GM18499 (cell line): ENCODE data around the gene SLC8A1.

ENCODE experiments used
- ATAC-seq: cut with Tn5 transposase; IDR thresholded peaks from one replicate; pipeline ENCODE4 v1.9.1; 2021; ENCODE audit warnings: moderate number of reproducible peaks; ENCODE audit not compliant: insufficient read depth, unreplicated experiment

SLC8A1 gene

DNA sequence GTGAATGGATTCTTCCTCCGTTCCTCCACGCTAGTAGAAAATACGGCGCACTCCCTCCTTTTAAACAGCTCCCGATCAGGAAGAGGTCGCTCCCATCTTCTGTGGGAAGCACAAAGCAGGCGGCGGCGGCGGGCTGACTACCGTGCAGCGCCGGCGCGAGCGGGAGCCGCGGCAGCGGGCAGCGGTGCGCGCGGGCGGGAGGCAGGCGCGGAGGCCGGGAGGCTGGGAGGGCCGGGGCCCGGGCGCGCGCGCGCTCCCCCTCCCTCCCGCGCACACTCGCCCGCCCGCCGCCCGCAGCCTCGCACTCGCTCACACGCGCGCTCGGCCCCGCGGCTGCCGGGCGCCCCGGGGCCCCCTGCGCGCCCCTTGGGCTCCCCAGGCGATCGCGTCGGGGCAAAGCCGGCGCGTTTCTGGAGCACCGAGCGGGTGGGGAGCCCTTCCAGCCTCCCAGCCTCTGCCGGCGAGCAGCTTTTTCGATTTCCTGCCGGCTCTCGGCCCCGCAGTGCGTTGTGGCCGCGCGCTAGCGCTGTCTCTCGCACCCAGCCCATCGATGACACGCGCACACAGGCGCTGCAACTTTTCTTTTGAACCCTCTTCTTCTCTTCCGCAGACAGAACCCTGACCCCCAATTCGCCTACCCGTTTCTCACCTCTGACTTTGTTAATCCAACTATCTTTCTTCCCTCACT, at the start of gene SLC8A1:
TSS of gene SLC8A1 (minus strand) at position 173 of the 688 bp plus-strand sequence.
- no peak for ATAC-seq

DNA sequence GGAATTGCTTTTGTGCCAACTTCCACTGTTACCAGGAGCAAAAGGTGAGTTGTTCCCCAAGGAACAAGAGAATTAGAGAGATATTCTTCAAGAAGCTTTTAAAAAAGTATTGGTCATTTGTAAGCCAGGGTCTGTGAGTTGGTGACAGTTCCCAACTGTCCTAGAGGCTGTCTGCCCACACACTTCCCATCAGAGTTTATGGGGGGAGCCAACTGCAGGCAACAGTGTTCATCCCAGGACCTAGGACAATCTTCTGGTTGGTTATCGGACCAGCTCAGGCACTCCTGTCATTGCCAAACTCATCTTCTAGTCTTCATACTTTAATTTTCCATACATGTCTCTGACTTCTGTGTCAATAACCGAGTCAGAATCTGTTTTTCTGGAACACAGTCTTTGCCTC, 47.5 kb upstream of the SLC8A1 start:
- ATAC-seq, result no peak

DNA sequence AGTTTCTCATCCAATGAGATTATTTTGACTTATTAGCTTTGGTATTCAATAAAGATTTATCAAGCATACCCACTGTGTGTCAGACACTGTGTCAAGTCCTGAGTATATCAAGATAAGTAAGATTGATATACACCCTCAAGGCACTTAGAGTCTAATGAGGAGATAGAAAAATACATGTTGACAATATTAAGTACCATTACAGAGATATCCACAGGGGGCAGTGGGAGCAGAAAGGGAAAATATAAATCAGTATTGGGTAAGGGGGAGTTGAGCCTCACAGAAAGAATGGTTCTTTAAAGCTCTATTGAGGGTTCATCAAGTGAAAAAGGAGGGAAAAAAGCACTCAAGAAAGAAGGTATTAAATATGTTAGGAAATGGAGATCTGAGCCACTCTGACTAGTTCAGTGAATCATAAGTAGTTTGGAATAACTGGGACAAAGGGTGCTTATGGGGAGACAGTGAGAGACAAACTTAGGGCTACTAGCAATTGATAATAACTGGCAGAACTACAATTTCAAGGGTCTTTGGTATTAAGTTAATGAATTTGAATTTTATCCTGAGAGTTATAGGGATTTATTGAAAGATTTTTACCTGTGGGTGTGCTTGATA, 45.5 kb upstream of the SLC8A1 start:
- ATAC-seq, result no peak

DNA sequence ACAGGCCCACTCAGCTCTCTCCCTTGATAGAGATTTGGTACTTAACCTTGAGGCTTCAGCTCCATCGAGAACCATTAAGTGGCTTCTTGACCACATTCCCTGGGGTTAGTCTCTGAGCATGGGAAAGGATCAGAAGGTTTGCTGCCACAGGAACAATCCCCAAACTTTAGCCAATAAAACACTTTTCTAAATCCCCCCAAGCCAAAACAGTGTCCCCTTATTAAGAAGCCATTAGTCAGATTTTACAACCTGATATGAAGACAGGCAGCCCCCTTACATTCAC, 37.7 kb upstream of the SLC8A1 start:
- ATAC-seq, result no peak

DNA sequence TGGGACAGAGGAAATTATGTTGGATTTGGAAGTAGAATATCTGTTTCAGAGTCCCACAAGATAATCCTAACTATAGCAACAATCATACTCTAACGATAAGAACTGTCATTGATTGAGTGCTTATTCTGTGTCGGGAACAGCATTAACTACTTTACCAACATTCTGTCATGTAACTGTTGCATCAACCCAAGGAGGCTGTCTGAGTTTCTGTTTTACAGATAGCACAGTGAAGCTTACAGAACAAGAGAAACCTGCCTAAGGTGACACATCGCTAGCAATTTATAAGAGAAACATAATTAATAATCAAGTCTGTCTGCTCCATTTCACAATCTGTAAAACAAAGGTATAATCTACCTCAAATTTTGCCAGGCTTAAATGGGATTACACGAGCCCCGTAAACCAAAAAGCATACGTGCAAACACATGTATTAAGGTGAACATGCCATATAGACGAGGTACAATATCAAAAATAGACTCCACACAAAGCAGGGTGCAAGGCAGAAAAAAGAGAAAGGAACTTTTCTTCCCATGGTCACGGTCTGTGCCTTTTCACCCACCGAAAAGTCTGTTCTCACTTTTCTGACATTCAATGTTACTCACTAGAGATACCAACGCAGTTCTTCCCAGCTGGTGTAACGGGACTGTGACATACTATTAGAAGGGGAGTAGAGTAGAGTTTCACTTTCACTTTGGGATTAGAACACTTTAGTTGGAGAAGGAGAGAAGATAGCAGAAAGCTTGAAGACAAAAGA, 37.2 kb upstream of the SLC8A1 start:
- ATAC-seq, result no peak

DNA sequence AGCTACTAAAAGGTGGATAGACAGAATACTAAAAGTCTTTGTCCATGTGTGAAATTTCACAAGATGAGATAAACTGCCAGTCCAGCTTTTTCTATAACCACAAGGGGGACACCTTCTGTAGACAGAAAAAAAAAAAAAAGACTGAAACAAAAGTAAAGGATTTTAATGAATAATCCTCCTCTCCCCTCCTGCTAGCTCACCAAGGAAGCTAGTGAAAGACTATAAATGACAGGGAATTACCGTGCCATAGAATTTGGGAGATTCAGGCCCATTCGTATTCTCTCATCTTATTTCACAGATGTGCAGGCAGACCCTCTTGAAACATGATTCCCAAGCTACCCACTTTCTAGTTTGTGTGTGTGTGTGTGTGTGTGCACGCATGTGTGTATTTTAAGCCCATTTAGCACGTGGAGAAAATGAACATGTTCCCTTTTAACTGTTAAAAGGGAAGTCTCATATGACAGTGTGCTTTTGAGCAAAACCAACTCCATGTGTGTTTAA, 36.3 kb upstream of the SLC8A1 start:
- ATAC-seq, result no peak

DNA sequence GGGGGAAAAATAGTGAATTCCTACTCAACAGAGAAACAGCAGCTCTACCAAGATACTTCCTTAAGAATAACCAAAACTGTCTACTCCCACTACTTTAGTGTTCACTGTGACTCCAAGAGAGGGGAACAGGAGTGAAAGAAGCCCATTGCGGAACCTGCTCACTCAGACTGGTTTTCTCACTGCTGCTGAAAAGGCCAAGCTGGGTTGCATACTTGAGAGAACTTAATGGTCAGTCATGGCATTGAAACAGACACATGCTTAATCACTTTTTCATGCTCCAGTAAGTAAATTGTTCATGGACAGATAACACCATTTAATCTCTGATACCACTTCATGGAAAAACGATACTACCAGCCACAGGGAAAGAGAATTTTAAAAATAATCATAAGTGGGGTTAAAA, 35.7 kb upstream of the SLC8A1 start:
- no peak for ATAC-seq

DNA sequence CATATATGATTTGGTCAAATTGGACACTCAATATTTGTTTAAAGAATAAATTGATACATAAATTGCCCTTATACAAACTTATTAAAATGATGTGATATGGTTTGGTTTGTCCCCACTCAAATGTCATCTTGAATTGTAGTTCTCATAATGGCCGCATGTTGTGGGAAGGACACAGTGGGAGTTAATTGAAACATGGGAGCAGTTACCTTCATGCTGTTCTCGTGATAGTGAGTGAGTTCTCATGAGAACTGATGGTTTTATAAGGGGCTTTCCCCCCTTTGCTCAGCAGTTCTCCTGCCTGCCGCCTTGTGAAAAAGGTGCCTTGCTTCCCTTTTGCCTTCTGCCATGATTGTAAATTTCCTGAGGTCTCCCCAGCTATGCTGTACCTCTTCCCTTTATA, 34.0 kb upstream of the SLC8A1 start:
- no peak for ATAC-seq

DNA sequence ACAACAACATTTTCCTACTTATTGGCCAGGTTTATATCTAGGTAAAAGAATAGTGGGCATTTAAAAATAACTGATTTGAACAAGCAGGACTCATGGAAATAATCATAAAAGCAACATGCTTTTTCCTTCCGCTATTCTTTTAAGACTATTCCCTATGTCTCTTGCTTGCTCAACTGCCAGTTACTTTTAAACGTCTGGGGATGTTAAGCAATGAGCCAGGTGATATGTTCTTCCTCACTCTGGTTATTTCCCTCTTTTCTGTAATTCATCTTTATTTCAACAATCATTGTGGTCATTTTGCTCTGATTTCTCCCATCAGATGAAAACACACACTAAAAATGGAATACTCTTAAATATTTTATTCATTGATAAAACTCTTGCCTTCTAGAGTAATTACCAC, 33.4 kb upstream of the SLC8A1 start:
- no peak for ATAC-seq

DNA sequence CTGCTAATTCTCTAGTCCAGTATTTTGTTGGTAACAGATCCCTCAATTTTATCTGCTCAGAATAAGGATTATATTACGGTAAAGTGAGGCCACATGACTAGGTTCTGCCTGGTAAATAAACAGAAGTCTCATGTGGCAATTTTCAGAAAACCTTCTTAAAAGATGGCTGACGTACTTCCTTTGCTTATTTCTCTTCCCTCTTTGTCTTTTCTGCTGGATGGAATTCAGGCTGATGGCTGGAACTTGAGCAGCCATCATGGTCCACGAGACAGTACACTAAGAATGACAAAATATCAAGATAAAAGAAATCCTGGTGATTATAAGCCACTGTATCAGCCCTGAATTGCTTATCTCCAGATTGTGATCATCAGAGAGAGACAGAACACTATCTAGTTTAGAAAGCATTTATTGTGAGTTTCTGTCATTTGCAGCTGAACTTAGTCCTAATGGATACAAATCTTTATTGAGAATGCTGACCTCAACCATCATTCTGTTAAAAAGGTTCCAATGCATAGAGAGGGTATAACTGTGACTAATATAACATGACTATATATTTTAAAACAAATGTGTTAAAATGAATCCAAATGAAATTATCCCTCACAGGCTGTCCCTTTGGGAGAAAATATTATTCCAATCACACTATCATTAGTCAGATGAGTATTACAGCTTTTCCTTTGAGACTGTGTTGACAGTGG, 31.8 kb upstream of the SLC8A1 start:
- ATAC-seq, result no peak

DNA sequence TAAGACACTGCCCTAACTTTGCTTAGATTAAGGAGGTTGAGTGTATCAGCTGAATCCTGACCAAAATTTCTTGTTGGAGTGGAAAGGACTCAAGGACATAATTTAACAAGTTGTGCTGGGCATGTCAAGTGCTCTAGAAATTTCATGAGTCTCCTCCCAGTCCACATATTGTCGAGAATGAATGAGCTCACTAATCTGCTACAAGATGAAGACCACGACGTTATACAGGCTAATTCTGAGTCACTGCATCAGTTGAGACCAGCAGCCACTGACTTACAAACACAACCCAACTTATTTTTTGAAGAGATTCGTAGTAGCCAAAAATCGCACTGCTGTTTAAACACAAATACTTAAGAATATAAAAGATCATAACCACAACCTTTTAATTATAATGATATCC, 28.7 kb upstream of the SLC8A1 start:
- no peak for ATAC-seq

DNA sequence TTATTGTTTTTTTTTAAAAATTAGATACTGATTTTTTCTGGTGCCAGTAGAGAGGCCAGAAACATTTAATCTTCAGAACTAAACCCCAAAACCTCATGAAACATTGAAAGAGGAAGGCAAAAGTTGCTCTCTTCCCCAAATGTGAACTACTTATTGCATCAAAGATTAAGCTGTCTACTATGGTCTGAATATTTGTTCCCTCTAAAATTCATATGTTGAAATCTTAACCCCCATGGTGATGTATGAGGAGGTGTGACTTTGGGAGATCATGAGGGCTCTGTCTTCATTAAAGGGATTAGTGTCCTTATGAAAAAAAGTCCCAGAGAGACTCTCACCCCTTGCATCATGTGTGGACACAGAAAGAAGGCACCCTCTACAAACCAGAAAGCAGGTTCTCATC, 28.2 kb upstream of the SLC8A1 start:
- ATAC-seq, result no peak

DNA sequence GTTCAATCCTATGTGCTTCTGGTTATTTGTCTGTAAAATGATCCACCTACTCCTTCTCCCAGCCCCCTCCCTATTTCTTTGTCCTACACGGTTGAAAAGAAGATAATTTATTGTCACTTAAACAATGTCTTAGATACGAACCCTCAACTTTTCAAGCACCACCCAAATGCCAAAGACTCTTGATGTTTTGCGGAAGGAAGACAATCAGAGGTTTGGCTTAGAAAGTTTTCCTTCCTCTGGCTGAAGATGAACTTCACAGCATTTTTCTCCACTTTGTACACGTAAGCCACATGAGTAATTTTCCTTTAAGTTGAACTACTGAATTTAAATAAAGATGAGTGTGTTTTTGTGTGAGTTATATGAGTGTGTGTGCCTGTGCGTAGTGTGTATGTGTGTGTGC, 25.5 kb upstream of the SLC8A1 start:
- no peak for ATAC-seq

DNA sequence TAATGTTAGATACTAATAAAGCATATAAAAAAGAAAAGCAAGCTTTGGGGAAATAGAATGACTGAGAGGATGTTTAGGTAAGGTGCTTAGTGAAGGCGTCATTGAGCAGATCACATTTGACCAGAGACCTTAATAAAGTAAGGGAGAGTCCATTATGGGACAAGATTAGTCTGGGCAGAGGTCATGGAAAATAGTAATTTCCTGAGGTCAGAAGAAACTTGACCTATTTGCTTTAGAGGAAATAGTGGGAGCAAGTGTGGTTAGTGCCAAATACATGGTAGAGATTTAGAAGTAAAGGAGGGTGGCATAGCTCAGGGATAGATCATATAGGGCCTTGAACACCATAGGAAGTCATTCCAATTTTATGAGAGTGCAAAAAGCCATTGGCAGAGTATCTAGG, 24.5 kb upstream of the SLC8A1 start:
- no peak for ATAC-seq

DNA sequence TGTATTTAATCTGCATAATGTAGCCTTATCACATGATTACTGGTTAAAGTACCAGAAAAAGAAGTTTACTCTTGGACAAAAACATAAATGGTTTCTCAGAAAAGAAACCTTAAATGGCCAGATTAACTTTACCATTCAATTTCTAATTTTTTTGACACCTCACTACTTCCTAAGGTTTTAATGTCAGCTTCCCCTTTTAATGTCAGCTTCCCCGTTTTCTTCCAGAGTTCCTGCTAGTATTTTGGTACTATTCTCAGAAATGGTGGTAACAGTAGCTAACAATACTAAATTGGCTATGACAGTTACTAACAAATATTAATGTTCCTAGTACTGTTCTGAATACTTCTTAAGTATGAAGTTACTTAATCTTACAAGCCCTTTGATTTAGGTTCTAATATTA, 22.4 kb upstream of the SLC8A1 start:
- ATAC-seq, result no peak

DNA sequence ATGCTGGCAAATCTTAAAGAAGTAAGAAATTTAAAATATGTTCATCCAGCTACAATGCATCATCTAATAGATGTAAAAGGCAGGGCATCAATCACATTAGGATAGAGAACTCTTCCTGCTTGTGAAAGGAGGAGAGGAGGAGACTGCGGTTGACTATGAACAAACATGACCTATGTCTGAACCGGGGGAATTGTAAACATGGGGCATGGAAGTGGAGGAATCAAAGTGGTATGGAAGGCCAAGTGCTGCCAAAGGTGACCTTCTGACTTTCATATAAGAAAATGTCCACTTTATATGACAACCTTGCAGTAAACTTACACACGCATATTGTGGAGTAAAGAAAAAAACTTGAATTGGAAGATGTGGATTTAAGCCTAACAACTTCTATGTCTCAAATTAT, 20.0 kb upstream of the SLC8A1 start:
- no peak for ATAC-seq

DNA sequence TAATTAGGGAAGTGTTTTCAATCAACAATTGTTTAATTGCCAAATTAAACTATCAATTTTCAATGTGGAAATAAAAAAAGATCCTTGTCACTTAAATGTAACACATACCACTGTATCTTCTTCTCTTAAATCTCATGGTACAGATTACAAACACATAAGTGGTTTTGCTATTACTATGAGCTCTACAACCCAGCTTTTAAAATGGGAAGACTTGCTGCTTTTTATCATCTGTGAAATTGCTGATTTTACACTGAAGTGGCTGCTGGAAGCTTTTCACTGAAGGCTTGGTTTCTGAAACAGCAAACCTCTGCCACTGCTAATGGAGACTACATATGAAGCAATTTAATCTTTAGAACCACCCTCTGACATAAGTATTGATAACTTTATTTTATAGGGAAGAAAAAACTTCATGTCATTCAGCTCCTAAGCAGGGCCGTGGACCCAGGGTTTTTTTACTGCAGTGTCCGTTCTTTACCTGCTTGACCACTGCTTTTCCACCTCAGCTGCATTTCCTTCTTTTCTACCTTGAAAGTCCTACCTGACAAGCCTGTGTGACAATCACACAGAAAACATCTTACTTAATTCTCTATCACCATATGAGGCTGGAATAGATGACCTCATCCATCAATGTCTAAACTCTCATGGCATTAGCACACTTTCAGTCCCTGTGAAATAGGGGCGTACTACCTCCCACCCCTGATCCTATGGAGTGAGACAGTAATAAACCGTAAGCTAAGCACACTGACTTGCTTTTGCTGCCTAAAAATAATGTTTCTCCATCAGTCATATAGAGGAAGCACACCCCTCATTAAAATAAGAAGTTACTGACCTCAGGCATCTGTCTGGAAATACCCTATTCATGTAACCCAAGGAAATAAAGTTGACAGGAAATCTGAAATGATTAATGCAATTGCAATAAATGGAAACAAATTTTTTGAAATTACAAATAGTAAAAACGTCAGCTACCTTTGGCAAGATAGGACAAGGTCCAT, 19.2 kb upstream of the SLC8A1 start:
- no peak for ATAC-seq

DNA sequence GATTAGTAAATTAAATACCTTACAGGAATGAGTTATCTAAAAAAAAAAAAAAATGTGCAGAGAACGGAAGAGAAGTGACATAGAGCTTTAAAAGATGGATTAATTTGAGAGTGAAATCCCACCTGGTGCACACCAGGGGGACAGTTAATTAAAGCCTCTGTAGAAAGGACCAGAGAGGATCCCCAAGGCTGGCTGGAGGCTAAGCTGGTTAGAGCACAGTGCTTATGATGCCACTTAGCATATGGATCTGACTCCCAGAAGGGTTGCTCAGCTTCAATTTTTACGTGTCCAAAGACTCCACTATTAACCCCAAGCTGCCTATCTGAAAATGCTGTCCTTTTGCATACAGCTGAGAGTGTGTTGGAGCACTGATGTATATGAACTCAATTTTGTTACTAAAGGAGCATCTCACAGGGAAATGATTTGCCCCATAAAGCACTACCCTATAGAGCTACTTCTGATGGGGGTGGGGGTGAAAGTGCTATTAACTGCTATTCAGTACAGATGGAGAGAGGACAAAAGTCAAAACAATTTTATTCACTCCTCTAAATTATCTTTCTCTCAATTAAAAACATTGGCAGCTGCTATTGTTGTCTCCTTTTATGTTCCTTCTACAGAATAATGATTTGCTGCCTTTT, 15.2 kb upstream of the SLC8A1 start:
- ATAC-seq, result no peak

DNA sequence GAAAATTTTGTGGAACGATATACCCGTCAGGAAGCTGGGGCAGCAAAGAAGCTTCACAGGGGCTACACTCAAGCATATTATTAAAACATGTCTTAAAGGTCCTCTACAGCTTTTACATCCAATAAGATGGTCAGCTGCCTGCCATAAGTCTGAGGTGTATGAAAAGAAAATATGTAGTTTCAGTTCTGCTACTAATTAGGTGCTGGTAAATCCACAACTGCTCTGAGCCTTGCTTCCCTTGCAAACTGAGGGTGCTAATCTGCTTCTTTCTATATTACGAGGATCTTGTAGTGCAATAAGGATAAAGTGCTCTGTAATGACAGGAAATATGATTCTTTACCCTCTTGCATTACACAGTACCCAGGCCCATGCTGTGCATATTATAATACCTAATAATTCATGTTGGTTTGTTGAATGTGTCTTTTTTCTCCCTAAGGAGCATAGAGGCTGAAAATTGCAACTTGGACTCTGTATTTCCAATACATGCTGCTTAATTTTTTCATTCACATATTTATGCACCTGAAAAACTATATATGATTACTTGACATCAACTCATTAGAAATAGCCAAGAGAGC, 14.5 kb upstream of the SLC8A1 start:
- ATAC-seq, result no peak
